MCF 10A (cell line): ENCODE results near the gene FAAP20. TPM values are rescaled to one million over a fixed set of nuclear protein-coding genes. Genes with fewer than 3 reads are reported as not detected.

Experiments
- BruUV-seq: library from RNA; stranded (reverse); fragments of 400-500 nt; replicated peaks from 2 replicates; lab custom pipeline; 2021; lab: Mats Ljungman, UMichigan
- CTCF ChIA-PET: fragments of 300-600 bp; sonication (Branson Sonifier 250); formaldehyde crosslinking; extraction: SDS; loops from one replicate; lab custom pipeline; 2021; ENCODE audit warnings: antibody characterized with exemption, inconsistent platforms; lab: Yijun Ruan, JAX
- POLR2A ChIA-PET: fragments of 300-600, 350-650 bp; sonication (Branson Sonifier 250); formaldehyde crosslinking; extraction: SDS; loops from one replicate; lab custom pipeline; 2020; ENCODE audit warnings: antibody characterized with exemption, inconsistent platforms; lab: Yijun Ruan, JAX
- DNase-seq: peaks from one replicate; pipeline ENCODE4 v3.0.0-alpha.2; 2018; ENCODE audit not compliant: unreplicated experiment
- H3K27ac Mint-ChIP-seq: one replicate; pipeline ENCODE4 v1.8.0; 2022; ENCODE audit warnings: mild to moderate bottlenecking, low read depth, mixed read lengths; ENCODE audit not compliant: unreplicated experiment
- H3K27me3 Mint-ChIP-seq: one replicate; pipeline ENCODE4 v1.8.0; 2022; ENCODE audit warnings: mixed read lengths; ENCODE audit not compliant: insufficient read depth, unreplicated experiment
- H3K36me3 Mint-ChIP-seq: one replicate; pipeline ENCODE4 v1.8.0; 2022; ENCODE audit warnings: mild to moderate bottlenecking, moderate library complexity, mixed read lengths; ENCODE audit not compliant: insufficient read depth, unreplicated experiment
- H3K4me1 Mint-ChIP-seq: one replicate; pipeline ENCODE4 v1.8.0; 2022; ENCODE audit warnings: mixed read lengths; ENCODE audit not compliant: insufficient read depth, unreplicated experiment
- H3K4me3 Mint-ChIP-seq: one replicate; pipeline ENCODE4 v1.8.0; 2022; ENCODE audit warnings: mild to moderate bottlenecking, moderate library complexity, mixed read lengths; ENCODE audit not compliant: unreplicated experiment
- H3K9me3 Mint-ChIP-seq: one replicate; pipeline ENCODE4 v1.8.0; 2022; ENCODE audit warnings: mixed read lengths; ENCODE audit not compliant: unreplicated experiment
- intact Hi-C: fragments of 100-400 bp; cut with micrococcal nuclease; formaldehyde crosslinking; loops from 2 replicates; pipeline ENCODE4 v1.14.1; 2022
- total RNA-seq: library from RNA; stranded (reverse); gene quantifications from 2 replicates; pipeline ENCODE4 v1.2.3, GENCODE V29; 2022
- TF ChIP-seq, protein P1 (sequence below): fragments of 200-600 bp; IDR thresholded peaks from one replicate; pipeline ENCODE4 v1.8.0; 2022; ENCODE audit warnings: antibody characterized with exemption, mild to moderate bottlenecking; ENCODE audit not compliant: unreplicated experiment

Gene FAAP20
- total RNA-seq, 1 experiment from 2014 or later: 75.9 TPM

DNA sequence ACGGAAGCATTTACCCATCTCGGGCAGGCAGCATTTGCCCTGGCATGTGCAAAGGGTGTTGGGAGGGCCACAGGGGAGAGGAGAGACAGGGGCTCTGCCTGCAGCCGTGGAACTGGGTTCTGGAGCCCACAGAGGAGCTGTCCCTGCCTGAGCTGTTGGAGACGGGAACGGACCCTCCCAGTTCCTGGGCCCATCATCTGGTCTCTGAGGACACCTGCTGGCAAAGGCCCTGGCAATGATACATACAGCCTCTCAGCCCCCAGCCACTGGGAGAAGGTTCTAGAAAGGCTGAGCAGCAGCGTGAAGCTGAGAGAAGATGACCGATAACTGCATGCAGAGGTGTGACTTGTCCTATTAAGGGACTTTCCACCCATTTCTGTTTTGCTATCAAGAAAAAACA, 31.4 kb downstream of the FAAP20 start:
- POLR2A ChIA-PET: no interaction called here
- H3K9me3 Mint-ChIP-seq: no peaks in the 10 kb centered on the region
- TF ChIP-seq, protein P1, sequence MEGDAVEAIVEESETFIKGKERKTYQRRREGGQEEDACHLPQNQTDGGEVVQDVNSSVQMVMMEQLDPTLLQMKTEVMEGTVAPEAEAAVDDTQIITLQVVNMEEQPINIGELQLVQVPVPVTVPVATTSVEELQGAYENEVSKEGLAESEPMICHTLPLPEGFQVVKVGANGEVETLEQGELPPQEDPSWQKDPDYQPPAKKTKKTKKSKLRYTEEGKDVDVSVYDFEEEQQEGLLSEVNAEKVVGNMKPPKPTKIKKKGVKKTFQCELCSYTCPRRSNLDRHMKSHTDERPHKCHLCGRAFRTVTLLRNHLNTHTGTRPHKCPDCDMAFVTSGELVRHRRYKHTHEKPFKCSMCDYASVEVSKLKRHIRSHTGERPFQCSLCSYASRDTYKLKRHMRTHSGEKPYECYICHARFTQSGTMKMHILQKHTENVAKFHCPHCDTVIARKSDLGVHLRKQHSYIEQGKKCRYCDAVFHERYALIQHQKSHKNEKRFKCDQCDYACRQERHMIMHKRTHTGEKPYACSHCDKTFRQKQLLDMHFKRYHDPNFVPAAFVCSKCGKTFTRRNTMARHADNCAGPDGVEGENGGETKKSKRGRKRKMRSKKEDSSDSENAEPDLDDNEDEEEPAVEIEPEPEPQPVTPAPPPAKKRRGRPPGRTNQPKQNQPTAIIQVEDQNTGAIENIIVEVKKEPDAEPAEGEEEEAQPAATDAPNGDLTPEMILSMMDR: no peak
- no TSS peak for BruUV-seq
- H3K27me3 Mint-ChIP-seq: no peaks in the 10 kb centered on the region
- H3K36me3 Mint-ChIP-seq: peaks cover 21% of the 10 kb centered on the region
- DNase-seq: no peak
- CTCF ChIA-PET: interaction anchor here (2.1 to 4.6 kb wide), 2 partner anchors 11 to 23 kb away, joined by 7 to 35 read pairs; no protein-coding TSS in a partner anchor
- H3K27ac Mint-ChIP-seq: no peak overlapping the region
- H3K4me1 Mint-ChIP-seq: no peaks in the 10 kb centered on the region
- H3K4me3 Mint-ChIP-seq: no peak overlapping the region
- intact Hi-C loops: no loop called here

DNA sequence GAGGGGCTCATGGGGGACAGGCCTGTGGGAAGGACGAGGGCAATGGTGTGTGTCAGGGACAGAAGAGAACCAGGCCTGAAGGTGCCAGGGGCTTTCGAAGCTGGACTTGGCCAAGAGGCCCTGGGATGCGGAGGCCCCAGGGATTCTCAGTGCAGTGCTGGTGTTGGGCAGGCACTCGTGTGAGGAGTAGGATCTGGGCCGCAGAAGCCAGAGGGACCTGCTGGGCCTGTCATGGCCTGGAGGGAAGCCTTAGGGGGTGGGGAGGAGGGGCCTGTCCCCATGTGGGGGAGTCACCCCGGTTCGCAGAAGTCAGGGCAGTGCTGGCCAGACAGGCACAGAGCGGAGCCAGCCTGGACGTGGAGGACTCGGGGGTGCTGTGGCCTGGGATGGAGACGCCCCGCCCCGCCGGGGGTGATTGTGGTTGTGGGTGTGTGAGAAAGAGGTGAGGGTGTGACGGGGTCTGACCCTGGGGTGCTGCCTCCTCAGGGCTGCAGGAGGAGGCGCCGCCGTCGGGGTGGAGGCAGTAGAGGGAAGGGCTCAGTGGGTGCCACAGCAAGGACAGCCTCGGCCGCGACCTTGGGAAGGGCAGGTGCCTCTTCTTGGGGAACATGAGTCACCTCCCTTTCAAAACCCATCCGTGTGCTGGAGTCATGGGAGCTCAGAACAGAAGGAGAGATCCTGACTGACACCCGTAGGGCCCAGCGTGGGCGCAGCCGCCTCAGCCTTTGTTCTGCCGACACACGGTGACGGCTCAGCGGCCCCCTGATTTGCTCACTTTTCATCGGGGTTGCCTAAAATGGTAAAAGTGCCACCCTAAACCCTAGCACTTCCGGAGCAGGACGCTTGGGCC, 33.9 kb downstream of the FAAP20 start:
- no peak for DNase-seq
- Mint-ChIP-seq H3K4me3 (no peak overlapping the region), H3K27ac (no peak overlapping the region), H3K27me3 (no peaks in the 10 kb centered on the region), H3K9me3 (no peaks in the 10 kb centered on the region), H3K4me1 (no peaks in the 10 kb centered on the region), H3K36me3 (peaks cover 21% of the 10 kb centered on the region)
- intact Hi-C loops: no loop called here
- no TSS peak for BruUV-seq
- TF ChIP-seq, protein P1: no peak
- ChIA-PET POLR2A (no interaction called here), CTCF (interaction anchor here (0.5 kb wide), 1 partner anchor 11 kb away, joined by 3 read pairs; no protein-coding TSS in a partner anchor)

DNA sequence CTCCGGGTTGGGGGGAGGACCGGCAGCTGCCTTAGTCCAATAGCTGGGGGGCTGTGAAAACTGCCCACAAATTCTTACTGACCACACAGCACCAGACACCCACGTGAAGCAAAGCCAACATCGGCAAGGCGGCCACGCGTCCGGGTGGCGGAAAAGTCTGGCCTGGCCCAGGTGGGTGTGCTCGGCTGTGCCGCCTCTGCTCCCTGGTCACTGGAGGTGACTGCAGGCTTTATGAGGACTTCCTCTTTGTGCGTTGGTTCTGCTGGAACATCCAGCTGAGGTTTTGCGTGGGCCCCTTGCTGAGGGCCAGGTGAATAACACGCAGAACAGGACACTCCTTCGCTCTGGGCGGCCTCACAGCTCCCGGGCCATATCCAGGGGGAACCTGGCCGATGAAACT, 35.4 kb downstream of the FAAP20 start:
- intact Hi-C loops: no loop called here
- no peaks in the 10 kb centered on the region for H3K4me1 Mint-ChIP-seq
- no peak overlapping the region for H3K27ac Mint-ChIP-seq
- no TSS peak for BruUV-seq
- H3K36me3 Mint-ChIP-seq: peaks cover 8% of the 10 kb centered on the region
- ChIA-PET CTCF (no interaction called here), POLR2A (no interaction called here)
- H3K9me3 Mint-ChIP-seq: peaks cover 10% of the 10 kb centered on the region
- no peaks in the 10 kb centered on the region for H3K27me3 Mint-ChIP-seq
- no peak for DNase-seq
- TF ChIP-seq, protein P1: no peak
- no peak overlapping the region for H3K4me3 Mint-ChIP-seq

DNA sequence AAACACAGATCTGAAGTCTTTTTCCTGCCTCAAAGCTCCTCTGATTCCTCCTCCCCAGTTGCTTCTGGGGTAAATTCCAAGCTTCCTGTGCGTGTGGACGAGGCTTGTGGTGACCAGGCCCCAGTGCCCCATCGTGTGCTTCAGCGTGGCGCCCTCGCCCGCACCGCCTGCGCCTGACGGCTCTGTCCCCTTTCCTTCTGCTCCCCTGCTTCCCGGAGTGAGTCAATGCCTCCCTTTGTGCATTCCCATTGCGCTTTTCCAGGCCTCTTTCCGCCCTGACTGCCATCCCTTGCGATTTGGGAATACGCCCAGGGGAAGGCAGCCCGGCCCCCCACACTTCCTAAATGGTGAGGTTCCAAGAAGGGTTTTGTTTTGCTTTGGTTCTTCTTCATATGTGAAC, 36.3 kb downstream of the FAAP20 start:
- POLR2A ChIA-PET: no interaction called here
- peaks cover 10% of the 10 kb centered on the region for H3K9me3 Mint-ChIP-seq
- no peak overlapping the region for H3K4me3 Mint-ChIP-seq
- no peaks in the 10 kb centered on the region for H3K4me1 Mint-ChIP-seq
- no TSS peak for BruUV-seq
- peaks cover 7% of the 10 kb centered on the region for H3K36me3 Mint-ChIP-seq
- no peaks in the 10 kb centered on the region for H3K27me3 Mint-ChIP-seq
- TF ChIP-seq, protein P1: no peak
- CTCF ChIA-PET: interaction anchor here (0.6 to 2.1 kb wide), 3 partner anchors 12 to 18 kb away, joined by 3 to 14 read pairs (median 3); no protein-coding TSS in a partner anchor
- no peak overlapping the region for H3K27ac Mint-ChIP-seq
- intact Hi-C loops: no loop called here
- no peak for DNase-seq
